IPS-20b (cell line): Measurements from ENCODE around the gene EPHA2.

Experiments used
- H3K27ac ChIP-seq: one replicate; pipeline ENCODE4 v1.5.1; 2013; ENCODE audit warnings: low read length
- H3K27me3 ChIP-seq: 2 replicates; pipeline ENCODE4 v1.6.1; 2013; ENCODE audit warnings: mild to moderate bottlenecking, low read length, inconsistent platforms; ENCODE audit not compliant: insufficient read depth
- H3K36me3 ChIP-seq: 2 replicates; pipeline ENCODE4 v1.6.1; 2013; ENCODE audit warnings: low read depth, mild to moderate bottlenecking, inconsistent platforms, low read length, moderate library complexity; ENCODE audit not compliant: insufficient read depth
- H3K4me1 ChIP-seq: 2 replicates; pipeline ENCODE4 v1.6.1; 2013; ENCODE audit warnings: mild to moderate bottlenecking, control low read depth, inconsistent platforms, low read length, moderate library complexity; ENCODE audit not compliant: insufficient read depth
- H3K4me3 ChIP-seq: 2 replicates; pipeline ENCODE4 v1.5.1; 2013; ENCODE audit warnings: mild to moderate bottlenecking, low read length, inconsistent platforms
- H3K9ac ChIP-seq: 2 replicates; pipeline ENCODE4 v1.6.1; 2013; ENCODE audit warnings: low read depth, mild to moderate bottlenecking, inconsistent platforms, low read length, moderate library complexity
- H3K9me3 ChIP-seq: 2 replicates; pipeline ENCODE4 v1.6.1; 2013; ENCODE audit warnings: mild to moderate bottlenecking, low read depth, low read length, inconsistent platforms; ENCODE audit not compliant: insufficient read depth

Gene EPHA2

GRCh38 chr1:16195518-16195905, 39.6 kb upstream of the EPHA2 start:
- Histone ChIP-seq H3K4me3 (no peak overlapping the region), H3K9me3 (no peaks in the 10 kb centered on the region), H3K27me3 (no peaks in the 10 kb centered on the region), H3K27ac (no peak overlapping the region), H3K4me1 (no peaks in the 10 kb centered on the region), H3K36me3 (no peaks in the 10 kb centered on the region), H3K9ac (no peak overlapping the region)

- no peak overlapping the region for H3K27ac ChIP-seq
- H3K9me3 ChIP-seq = no peaks in the 10 kb centered on the region
- no peaks in the 10 kb centered on the region for H3K27me3 ChIP-seq
- H3K36me3 ChIP-seq = no peaks in the 10 kb centered on the region
- no peak overlapping the region for H3K9ac ChIP-seq
- no peak overlapping the region for H3K4me3 ChIP-seq
- no peaks in the 10 kb centered on the region for H3K4me1 ChIP-seq
Observed at GRCh38 chr1:16191916-16192546, 36.2 kb upstream of the EPHA2 start.

GRCh38 chr1:16191309-16191708, 35.4 kb upstream of the EPHA2 start:
- no peaks in the 10 kb centered on the region for H3K4me1 ChIP-seq
- H3K36me3 ChIP-seq = no peaks in the 10 kb centered on the region
- no peak overlapping the region for H3K27ac ChIP-seq
- no peaks in the 10 kb centered on the region for H3K9me3 ChIP-seq
- H3K4me3 ChIP-seq = no peak overlapping the region
- H3K27me3 ChIP-seq = no peaks in the 10 kb centered on the region
- no peak overlapping the region for H3K9ac ChIP-seq

- no peaks in the 10 kb centered on the region for H3K9me3 ChIP-seq
- H3K4me1 ChIP-seq = no peaks in the 10 kb centered on the region
- no peaks in the 10 kb centered on the region for H3K36me3 ChIP-seq
- H3K9ac ChIP-seq = no peak overlapping the region
- no peak overlapping the region for H3K27ac ChIP-seq
- H3K27me3 ChIP-seq = no peaks in the 10 kb centered on the region
- H3K4me3 ChIP-seq = no peak overlapping the region
Observed at GRCh38 chr1:16189921-16190621, 34.2 kb upstream of the EPHA2 start.

GRCh38 chr1:16189003-16189402, 33.1 kb upstream of the EPHA2 start:
- Histone ChIP-seq H3K4me3 (no peak overlapping the region), H3K9ac (no peak overlapping the region), H3K27ac (no peak overlapping the region), H3K9me3 (no peaks in the 10 kb centered on the region), H3K4me1 (no peaks in the 10 kb centered on the region), H3K36me3 (no peaks in the 10 kb centered on the region), H3K27me3 (no peaks in the 10 kb centered on the region)

- no peak overlapping the region for H3K9ac ChIP-seq
- H3K36me3 ChIP-seq = no peaks in the 10 kb centered on the region
- H3K9me3 ChIP-seq = no peaks in the 10 kb centered on the region
- H3K27ac ChIP-seq = no peak overlapping the region
- no peaks in the 10 kb centered on the region for H3K4me1 ChIP-seq
- no peaks in the 10 kb centered on the region for H3K27me3 ChIP-seq
- no peak overlapping the region for H3K4me3 ChIP-seq
Observed at GRCh38 chr1:16187748-16188401, 32.0 kb upstream of the EPHA2 start.

GRCh38 chr1:16186655-16187235, 30.9 kb upstream of the EPHA2 start:
- Histone ChIP-seq H3K4me1 (peaks cover 5% of the 10 kb centered on the region), H3K27ac (no peak overlapping the region), H3K9ac (no peak overlapping the region), H3K36me3 (no peaks in the 10 kb centered on the region), H3K27me3 (no peaks in the 10 kb centered on the region), H3K9me3 (no peaks in the 10 kb centered on the region), H3K4me3 (no peak overlapping the region)

GRCh38 chr1:16184557-16185303, 28.9 kb upstream of the EPHA2 start:
- Histone ChIP-seq H3K27ac (no peak overlapping the region), H3K9me3 (no peaks in the 10 kb centered on the region), H3K4me3 (no peak overlapping the region), H3K36me3 (no peaks in the 10 kb centered on the region), H3K9ac (no peak overlapping the region), H3K4me1 (peaks cover 9% of the 10 kb centered on the region), H3K27me3 (no peaks in the 10 kb centered on the region)

GRCh38 chr1:16183765-16184556, 28.1 kb upstream of the EPHA2 start:
- Histone ChIP-seq H3K4me1 (peaks cover 9% of the 10 kb centered on the region), H3K9ac (no peak overlapping the region), H3K27ac (no peak overlapping the region), H3K27me3 (no peaks in the 10 kb centered on the region), H3K36me3 (no peaks in the 10 kb centered on the region), H3K4me3 (no peak overlapping the region), H3K9me3 (no peaks in the 10 kb centered on the region)

- H3K4me1 ChIP-seq = peaks cover 9% of the 10 kb centered on the region
- H3K9me3 ChIP-seq = no peaks in the 10 kb centered on the region
- H3K36me3 ChIP-seq = no peaks in the 10 kb centered on the region
- H3K4me3 ChIP-seq = no peak overlapping the region
- no peak overlapping the region for H3K9ac ChIP-seq
- no peaks in the 10 kb centered on the region for H3K27me3 ChIP-seq
- no peak overlapping the region for H3K27ac ChIP-seq
Observed at GRCh38 chr1:16183179-16183578, 27.3 kb upstream of the EPHA2 start.
